IPS DF 4.7 (cell line): ENCODE results near the gene ATG12.
"Not testable (repeated sequence)": the region's sequence is repeated elsewhere in the genome, so short reads cannot be mapped to it uniquely, and the experiment has no call there.

ENCODE experiments used
- DNase-seq: peaks from one replicate; pipeline ENCODE4 v3.0.0-alpha.2; 2013; ENCODE audit warnings: low spot score; ENCODE audit errors: extremely low read depth

Gene ATG12

GRCh38 chr5:115808066-115808465 is 33.3 kb downstream of the ATG12 start:
- DNase-seq = not testable (repeated sequence)

DNA sequence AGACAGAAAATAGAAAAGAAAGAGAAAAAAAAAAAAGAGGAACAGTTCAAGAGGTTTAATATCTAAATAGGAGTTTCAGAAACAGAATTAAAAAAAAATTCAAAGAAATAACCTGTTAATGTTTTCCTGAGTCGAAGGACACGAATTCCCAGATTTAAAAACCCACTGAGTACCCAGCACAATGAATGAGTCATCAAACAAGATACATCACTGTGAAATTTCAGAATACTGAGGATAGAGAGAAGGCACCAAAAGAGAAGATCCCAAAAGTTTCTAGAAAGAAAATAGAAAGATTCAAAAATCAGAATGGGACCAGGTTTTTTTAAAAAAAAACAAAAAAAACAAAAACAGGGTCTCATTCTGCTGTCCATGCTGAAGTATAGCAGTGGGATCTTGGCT is 33.7 kb downstream of the ATG12 start:
- DNase-seq = no peak

- no peak for DNase-seq
Measured at GRCh38 chr5:115806986-115807653, 34.2 kb downstream of the ATG12 start.

- DNase-seq = no peak
Measured at GRCh38 chr5:115801984-115802383, 39.4 kb downstream of the ATG12 start.

- DNase-seq = no peak
Measured at GRCh38 chr5:115801152-115801551, 40.2 kb downstream of the ATG12 start.

DNA sequence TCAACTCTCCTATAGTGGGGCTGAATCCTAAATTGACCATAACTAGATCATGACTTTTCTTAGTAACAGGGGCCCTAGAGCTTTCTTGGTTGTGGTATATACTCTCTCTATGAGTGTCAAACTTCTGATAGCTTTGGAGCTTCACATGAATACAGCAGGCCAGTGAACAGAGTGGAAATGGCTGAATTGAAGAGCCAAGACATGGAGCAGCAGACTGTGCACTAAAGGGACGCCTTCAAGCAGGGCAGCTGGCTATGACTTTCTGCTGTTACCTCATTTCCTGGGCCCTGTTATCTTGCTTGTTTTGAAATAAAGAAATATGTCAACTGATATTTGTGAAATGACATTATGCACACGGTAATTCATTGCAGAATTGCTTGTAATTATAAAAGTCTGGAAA is 41.3 kb downstream of the ATG12 start:
- no peak for DNase-seq

- DNase-seq = no peak
Measured at GRCh38 chr5:115798252-115798651, 43.1 kb downstream of the ATG12 start.

GRCh38 chr5:115796656-115797055 is 44.7 kb downstream of the ATG12 start:
- no peak for DNase-seq

DNA sequence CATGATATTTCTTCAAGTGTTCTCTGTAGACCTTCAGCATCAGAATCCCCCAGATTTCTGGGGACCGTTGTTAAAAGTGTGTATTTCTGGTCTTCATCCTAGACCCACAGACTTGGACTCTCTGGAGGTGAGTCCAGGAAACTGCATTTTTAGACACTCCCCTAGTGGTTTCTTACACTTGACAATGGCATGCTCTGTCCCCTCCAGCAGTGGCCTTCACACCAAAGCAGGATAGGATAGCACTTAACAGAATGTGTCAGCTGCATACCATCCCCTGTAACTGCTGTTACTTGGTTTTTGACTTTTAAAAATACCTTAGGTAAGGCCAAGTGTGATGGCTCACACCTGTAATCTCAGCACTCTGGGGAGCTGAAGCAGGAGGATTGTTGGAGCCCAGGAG is 45.7 kb downstream of the ATG12 start:
- no peak for DNase-seq

- no peak for DNase-seq
Measured at GRCh38 chr5:115788440-115788839, 52.9 kb downstream of the ATG12 start.

- no peak for DNase-seq
Measured at GRCh38 chr5:115787426-115787825, 53.9 kb downstream of the ATG12 start.

GRCh38 chr5:115785381-115786065 is 55.8 kb downstream of the ATG12 start:
- peak; percentile 58 for DNase-seq

- no peak for DNase-seq
Measured at GRCh38 chr5:115778417-115778816, 62.9 kb downstream of the ATG12 start.
